Glutamatergic neuron (in vitro differentiated cells): Measurements from ENCODE around the gene PIMREG. TPM values are rescaled to one million over a fixed set of nuclear protein-coding genes. Genes with fewer than 3 reads are reported as not detected.
"Not testable (repeated sequence)": the region's sequence is repeated elsewhere in the genome, so short reads cannot be mapped to it uniquely, and the experiment has no call there.

ENCODE experiments used
- DNase-seq: peaks from one replicate; pipeline ENCODE4 v3.0.0; 2022
- H3K27ac Mint-ChIP-seq: one replicate; pipeline ENCODE4 v1.8.0; 2020; ENCODE audit warnings: mild to moderate bottlenecking, mixed read lengths, inconsistent platforms; ENCODE audit not compliant: unreplicated experiment
- H3K27me3 Mint-ChIP-seq: one replicate; pipeline ENCODE4 v1.8.0; 2020; ENCODE audit warnings: mild to moderate bottlenecking, moderate library complexity, mixed read lengths, inconsistent platforms; ENCODE audit not compliant: unreplicated experiment
- H3K36me3 Mint-ChIP-seq: one replicate; pipeline ENCODE4 v1.8.0; 2020; ENCODE audit warnings: mild to moderate bottlenecking, mixed read lengths, inconsistent platforms; ENCODE audit not compliant: unreplicated experiment
- H3K4me1 Mint-ChIP-seq: one replicate; pipeline ENCODE4 v1.8.0; 2020; ENCODE audit warnings: mild to moderate bottlenecking, low read depth, mixed read lengths, inconsistent platforms; ENCODE audit not compliant: unreplicated experiment
- H3K4me3 Mint-ChIP-seq: one replicate; pipeline ENCODE4 v1.8.0; 2020; ENCODE audit warnings: mild to moderate bottlenecking, mixed read lengths, inconsistent platforms; ENCODE audit not compliant: unreplicated experiment
- H3K9me3 Mint-ChIP-seq: one replicate; pipeline ENCODE4 v1.8.0; 2020; ENCODE audit warnings: mild to moderate bottlenecking, moderate library complexity, mixed read lengths, inconsistent platforms; ENCODE audit not compliant: unreplicated experiment
- CTCF ChIP-seq: fragments of 200-600 bp; sonication (generic); IDR thresholded peaks from one replicate; pipeline ENCODE4 v1.5.0; 2021; ENCODE audit not compliant: partially characterized antibody, unreplicated experiment
- total RNA-seq: library from RNA; stranded (reverse); fragmentation: NEBNext Ultra II Directional; extraction: Animal tissue kit (Norgen Biotek cat#: 25700); gene quantifications from one replicate; pipeline ENCODE4 v1.2.1, GENCODE V29; 2021; ENCODE audit not compliant: unreplicated experiment

Gene PIMREG
- total RNA-seq, 1 donor from 2014 or later = 28.4 TPM

- H3K27me3 Mint-ChIP-seq = peaks cover 9% of the 10 kb centered on the region
- no peak for TF ChIP-seq CTCF
- no peak for DNase-seq
- no peak overlapping the region for H3K27ac Mint-ChIP-seq
- no peak overlapping the region for H3K4me3 Mint-ChIP-seq
- no peaks in the 10 kb centered on the region for H3K36me3 Mint-ChIP-seq
- peaks cover 5% of the 10 kb centered on the region for H3K9me3 Mint-ChIP-seq
- peaks cover 3% of the 10 kb centered on the region for H3K4me1 Mint-ChIP-seq
These were observed 37.8 kb downstream of the PIMREG start for GRCh38 chr17:6482105-6482455.

GRCh38 chr17:6482796-6483195 lies 38.5 kb downstream of the PIMREG start:
- H3K9me3 Mint-ChIP-seq, H3K27me3 Mint-ChIP-seq, H3K4me3 Mint-ChIP-seq, H3K4me1 Mint-ChIP-seq, H3K36me3 Mint-ChIP-seq, H3K27ac Mint-ChIP-seq, DNase-seq: not testable (repeated sequence)

GRCh38 chr17:6483507-6483906 lies 39.3 kb downstream of the PIMREG start:
- no peak overlapping the region for H3K27ac Mint-ChIP-seq
- peaks cover 8% of the 10 kb centered on the region for H3K27me3 Mint-ChIP-seq
- no peaks in the 10 kb centered on the region for H3K36me3 Mint-ChIP-seq

GRCh38 chr17:6485646-6486412 lies 41.6 kb downstream of the PIMREG start:
- H3K27ac Mint-ChIP-seq = no peak overlapping the region
- H3K27me3 Mint-ChIP-seq = peaks cover 6% of the 10 kb centered on the region
- no peak for DNase-seq
- peaks cover 5% of the 10 kb centered on the region for H3K9me3 Mint-ChIP-seq
- H3K4me3 Mint-ChIP-seq = no peak overlapping the region
- no peak for TF ChIP-seq CTCF
- H3K4me1 Mint-ChIP-seq = no peaks in the 10 kb centered on the region
- H3K36me3 Mint-ChIP-seq = no peaks in the 10 kb centered on the region

More at GRCh38 chr17:6483507-6483906, 39.3 kb downstream of the PIMREG start:
- TF ChIP-seq CTCF = no peak
- DNase-seq = no peak
- no peaks in the 10 kb centered on the region for H3K4me1 Mint-ChIP-seq
- no peak overlapping the region for H3K4me3 Mint-ChIP-seq
- peaks cover 5% of the 10 kb centered on the region for H3K9me3 Mint-ChIP-seq

GRCh38 chr17:6487251-6488007 lies 43.2 kb downstream of the PIMREG start:
- DNase-seq = peak; percentile 13
- no peak for TF ChIP-seq CTCF
- Mint-ChIP-seq H3K27ac (no peak overlapping the region), H3K4me1 (no peaks in the 10 kb centered on the region), H3K27me3 (peaks cover 4% of the 10 kb centered on the region), H3K9me3 (peaks cover 5% of the 10 kb centered on the region), H3K4me3 (no peak overlapping the region), H3K36me3 (no peaks in the 10 kb centered on the region)
